ENCODE measurements around the gene OPTC. TPM values are rescaled to one million over a fixed set of nuclear protein-coding genes. Genes with fewer than 3 reads are reported as not detected.

OPTC gene
- total RNA-seq, 4 donors from 2014 or later = not detected

GRCh38 chr1:203476216-203476814 is 17.6 kb upstream of the OPTC start:
- no peak for TF ChIP-seq CTCF (IDR thresholded peaks at IDR 0.05 in 4 of 5, conservative IDR thresholded peaks at IDR 0.05 in 1 of 5)
- no peak for TF ChIP-seq POLR2A (IDR thresholded peaks at IDR 0.05)
- in situ Hi-C loops (cut with MboI; ENCODE audit: low sequenced_read_pairs in 4 of 4) (loop anchor here in 1 of 4 donors (10.0 kb wide), 1 partner anchor 112 kb away; no protein-coding TSS in a partner anchor), intact Hi-C loops (cut with DNase I; ENCODE audit: low total_unique reads) (no loop called here)
- no peaks in the 10 kb centered on the region for H3K9me3 ChIP-seq
- no peak for ATAC-seq
- peaks cover 0 to 9% of the 10 kb centered on the region in 2 donors for H3K4me1 ChIP-seq
- H3K27me3 ChIP-seq = no peaks in the 10 kb centered on the region
- H3K36me3 ChIP-seq = no peaks in the 10 kb centered on the region
- H3K4me3 ChIP-seq = peak overlapping the region; percentile 35 to 51 (median 42)
- DNase-seq = no peak
- H3K27ac ChIP-seq = peak overlapping the region; percentile 67 to 75 (median 71)

- Histone ChIP-seq H3K9me3 (no peaks in the 10 kb centered on the region), H3K4me3 (peak overlapping the region in 3 of 4 donors; percentile 35 to 51 (median 48)), H3K4me1 (peaks cover 0 to 9% of the 10 kb centered on the region in 2 donors), H3K27me3 (no peaks in the 10 kb centered on the region), H3K36me3 (no peaks in the 10 kb centered on the region), H3K27ac (peak overlapping the region; percentile 67 to 75 (median 71))
- ATAC-seq (no peak), DNase-seq (no peak)
- TF ChIP-seq CTCF (IDR thresholded peaks at IDR 0.05 in 4 of 5, conservative IDR thresholded peaks at IDR 0.05 in 1 of 5) = no peak
- TF ChIP-seq POLR2A (IDR thresholded peaks at IDR 0.05) = no peak
- in situ Hi-C loops (cut with MboI; ENCODE audit: low sequenced_read_pairs in 4 of 4) (loop anchor here in 1 of 4 donors (10.0 kb wide), 1 partner anchor 113 kb away; no protein-coding TSS in a partner anchor), intact Hi-C loops (cut with DNase I; ENCODE audit: low total_unique reads) (no loop called here)
Observed at GRCh38 chr1:203477748-203478147, 16.2 kb upstream of the OPTC start.

GRCh38 chr1:203478231-203478630 is 15.7 kb upstream of the OPTC start:
- TF ChIP-seq CTCF (IDR thresholded peaks at IDR 0.05 in 4 of 5, conservative IDR thresholded peaks at IDR 0.05 in 1 of 5) (no peak), POLR2A (IDR thresholded peaks at IDR 0.05) (no peak)
- DNase-seq (no peak), ATAC-seq (no peak)
- Histone ChIP-seq H3K36me3 (no peaks in the 10 kb centered on the region), H3K9me3 (no peaks in the 10 kb centered on the region), H3K4me1 (peaks cover 0 to 9% of the 10 kb centered on the region in 2 donors), H3K27me3 (no peaks in the 10 kb centered on the region), H3K4me3 (peak overlapping the region; percentile 17 to 51 (median 42)), H3K27ac (peak overlapping the region; percentile 67 to 75 (median 71))
- intact Hi-C loops (cut with DNase I; ENCODE audit: low total_unique reads) = no loop called here
- in situ Hi-C loops (cut with MboI; ENCODE audit: low sequenced_read_pairs in 4 of 4) = loop anchor here in 1 of 4 donors (10.0 kb wide), 1 partner anchor 113 kb away; no protein-coding TSS in a partner anchor

GRCh38 chr1:203478986-203479385 is 15.0 kb upstream of the OPTC start:
- peaks cover 0 to 9% of the 10 kb centered on the region in 2 donors for H3K4me1 ChIP-seq
- in situ Hi-C loops (cut with MboI; ENCODE audit: low sequenced_read_pairs in 4 of 4) (loop anchor here in 1 of 4 donors (10.0 kb wide), 1 partner anchor 114 kb away; no protein-coding TSS in a partner anchor), intact Hi-C loops (cut with DNase I; ENCODE audit: low total_unique reads) (no loop called here)
- no peaks in the 10 kb centered on the region for H3K9me3 ChIP-seq
- ATAC-seq = no peak
- H3K4me3 ChIP-seq = peak overlapping the region in 3 of 4 donors; percentile 17 to 51 (median 48)
- no peak for TF ChIP-seq POLR2A (IDR thresholded peaks at IDR 0.05)
- TF ChIP-seq CTCF (IDR thresholded peaks at IDR 0.05 in 4 of 5, conservative IDR thresholded peaks at IDR 0.05 in 1 of 5) = no peak
- peak overlapping the region; percentile 67 to 75 (median 71) for H3K27ac ChIP-seq
- H3K27me3 ChIP-seq = no peaks in the 10 kb centered on the region
- H3K36me3 ChIP-seq = no peaks in the 10 kb centered on the region
- DNase-seq = no peak

Measured in gastrocnemius medialis (tissue), 4 donors.